Keratinocyte (primary cell): ENCODE measurements around the gene DCAF8L1. TPM values are rescaled to one million over a fixed set of nuclear protein-coding genes. Genes with fewer than 3 reads are reported as not detected.

Experiments used
- DNase-seq: peaks from one replicate; pipeline ENCODE4 v3.0.0-alpha.2; 2011; ENCODE audit warnings: low read depth, missing footprints, low spot score
- FAIRE-seq: peaks from 2 replicates; lab custom pipeline; 2011; peaks lifted over from hg19 to GRCh38; lab: Jason Lieb, UNC
- H2AFZ ChIP-seq: 2 replicates; pipeline ENCODE4 v1.6.0; 2012; ENCODE audit warnings: low read length, control low read depth, inconsistent platforms; ENCODE audit not compliant: control insufficient read depth
- H3K27ac ChIP-seq: 2 replicates; pipeline ENCODE4 v1.5.1; 2011; ENCODE audit warnings: low read length; ENCODE audit not compliant: control insufficient read depth, insufficient read depth
- H3K27me3 ChIP-seq: 3 replicates; pipeline ENCODE4 v1.6.0; 2011; ENCODE audit warnings: low read length; ENCODE audit not compliant: control insufficient read depth, insufficient read depth; ENCODE audit errors: extremely low read depth
- H3K36me3 ChIP-seq, 2 experiments: 2 replicates in 1 of 2; 3 replicates in 1 of 2; pipeline ENCODE4 v1.5.1; 2011; ENCODE audit warnings: low read length in 2 of 2, mild to moderate bottlenecking in 1 of 2; ENCODE audit not compliant: control insufficient read depth in 2 of 2, insufficient read depth in 2 of 2; ENCODE audit errors: extremely low read depth in 1 of 2
- H3K4me1 ChIP-seq: 3 replicates; pipeline ENCODE4 v1.5.1; 2011; ENCODE audit warnings: low read length; ENCODE audit not compliant: control insufficient read depth, insufficient read depth; ENCODE audit errors: extremely low read depth
- H3K4me2 ChIP-seq: 3 replicates; pipeline ENCODE4 v1.6.0; 2011; ENCODE audit warnings: low read depth, low read length; ENCODE audit not compliant: control insufficient read depth, insufficient read depth; ENCODE audit errors: extremely low read depth
- H3K4me3 ChIP-seq, 3 experiments: fragments of 200-600 bp in 1 of 3; sonication (generic) in 1 of 3; 2 replicates in 2 of 3; 3 replicates in 1 of 3; pipeline ENCODE4 v1.5.1; 2011 to 2016; ENCODE audit warnings: low read length in 3 of 3, mild to moderate bottlenecking in 3 of 3, control low read depth in 2 of 3, inconsistent platforms in 1 of 3, low read depth in 1 of 3, mixed read lengths in 1 of 3, mixed run types in 1 of 3, moderate library complexity in 1 of 3; ENCODE audit not compliant: control insufficient read depth in 2 of 3, insufficient read depth in 2 of 3; ENCODE audit errors: extremely low read depth in 1 of 3
- H3K79me2 ChIP-seq: 2 replicates; pipeline ENCODE4 v1.6.0; 2012; ENCODE audit warnings: low read length; ENCODE audit not compliant: control insufficient read depth, insufficient read depth
- H3K9ac ChIP-seq: 3 replicates; pipeline ENCODE4 v1.6.0; 2011; ENCODE audit warnings: low read length; ENCODE audit not compliant: control insufficient read depth, insufficient read depth; ENCODE audit errors: extremely low read depth
- H3K9me1 ChIP-seq: 3 replicates; pipeline ENCODE4 v1.6.0; 2011; ENCODE audit warnings: low read length; ENCODE audit not compliant: control insufficient read depth, insufficient read depth; ENCODE audit errors: extremely low read depth
- H3K9me3 ChIP-seq: 2 replicates; pipeline ENCODE4 v1.5.1; 2012; ENCODE audit warnings: low read depth, low read length; ENCODE audit not compliant: control insufficient read depth
- H4K20me1 ChIP-seq: 3 replicates; pipeline ENCODE4 v1.6.0; 2011; ENCODE audit warnings: low read length; ENCODE audit not compliant: control insufficient read depth, insufficient read depth; ENCODE audit errors: extremely low read depth
- EZH2 ChIP-seq: IDR thresholded peaks from one replicate; pipeline ENCODE4 v1.6.1; 2012; ENCODE audit warnings: inconsistent platforms, mild to moderate bottlenecking, low read length, moderate library complexity
- dilution Hi-C: fragments of 300-500 bp; cut with MboI; formaldehyde crosslinking; loops from one replicate; pipeline ENCODE4 v1.7.0; 2020; ENCODE audit warnings: low sequenced_read_pairs; ENCODE audit not compliant: extremely low pct_ligation_motif_present
- polyA plus RNA-seq, 5 experiments: library from polyadenylated mRNA; depleted of rRNA in 3 of 5; stranded (reverse) in 3 of 5; stranded (forward) in 1 of 5; unstranded in 1 of 5; fragments of >200 nt; gene quantifications; 1 replicate in 1 of 5; 2 replicates in 3 of 5; 3 replicates in 1 of 5; pipeline versions ENCODE4 v1.2.1 to v1.2.3, GENCODE V29; 2011 to 2012; ENCODE audit warnings: missing spikeins in 2 of 5, low read depth in 1 of 5, low replicate concordance in 1 of 5
- TF ChIP-seq, protein P1 (sequence below), 3 experiments: IDR thresholded peaks in 1 of 3; conservative IDR thresholded peaks in 1 of 3; optimal IDR thresholded peaks in 1 of 3; 2 replicates in 2 of 3; 3 replicates in 1 of 3; pipeline versions ENCODE3 to v1.5.1; 2011; ENCODE audit warnings: low read length in 3 of 3, mild to moderate bottlenecking in 3 of 3, moderate library complexity in 2 of 3, control low read depth in 1 of 3, inconsistent platforms in 1 of 3; ENCODE audit not compliant: insufficient read depth in 2 of 3; ENCODE audit errors: extremely low read depth in 1 of 3

Gene DCAF8L1
- polyA plus RNA-seq, 1 donor (not counting 4 experiments of a cell fraction or from before 2014, with no cell fraction given), result not detected

DNA sequence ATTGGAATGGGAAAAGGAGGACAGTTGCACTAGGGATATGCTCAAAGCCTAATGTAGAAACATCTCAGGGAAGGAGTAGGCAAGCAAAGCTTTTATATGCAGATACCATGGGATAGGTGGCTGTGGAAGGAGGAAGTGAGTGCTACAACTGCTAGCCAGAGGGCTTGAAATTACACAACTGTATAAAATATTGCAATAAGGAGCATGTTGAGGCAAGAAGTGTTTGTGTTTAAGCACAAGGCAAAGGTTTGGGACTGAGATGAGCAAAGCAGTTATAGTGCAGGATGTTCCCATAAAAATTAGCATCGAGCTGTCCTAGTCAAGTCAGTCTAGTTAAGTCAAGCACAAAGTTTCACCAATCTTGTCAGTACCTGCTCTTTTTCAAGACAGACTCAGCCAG, 35.6 kb upstream of the DCAF8L1 start:
- Histone ChIP-seq H2AFZ (peak overlapping the region; percentile 27), H3K27me3 (no peaks in the 10 kb centered on the region), H3K9ac (no peak overlapping the region), H3K27ac (peak overlapping the region; percentile 10), H3K79me2 (no peaks in the 10 kb centered on the region), H4K20me1 (no peaks in the 10 kb centered on the region), H3K9me3 (no peaks in the 10 kb centered on the region), H3K9me1 (no peaks in the 10 kb centered on the region), H3K36me3 (no peaks in the 10 kb centered on the region), H3K4me1 (peaks cover 15% of the 10 kb centered on the region), H3K4me3 (no peak overlapping the region), H3K4me2 (peak overlapping the region; percentile 35)
- TF ChIP-seq, protein P1, sequence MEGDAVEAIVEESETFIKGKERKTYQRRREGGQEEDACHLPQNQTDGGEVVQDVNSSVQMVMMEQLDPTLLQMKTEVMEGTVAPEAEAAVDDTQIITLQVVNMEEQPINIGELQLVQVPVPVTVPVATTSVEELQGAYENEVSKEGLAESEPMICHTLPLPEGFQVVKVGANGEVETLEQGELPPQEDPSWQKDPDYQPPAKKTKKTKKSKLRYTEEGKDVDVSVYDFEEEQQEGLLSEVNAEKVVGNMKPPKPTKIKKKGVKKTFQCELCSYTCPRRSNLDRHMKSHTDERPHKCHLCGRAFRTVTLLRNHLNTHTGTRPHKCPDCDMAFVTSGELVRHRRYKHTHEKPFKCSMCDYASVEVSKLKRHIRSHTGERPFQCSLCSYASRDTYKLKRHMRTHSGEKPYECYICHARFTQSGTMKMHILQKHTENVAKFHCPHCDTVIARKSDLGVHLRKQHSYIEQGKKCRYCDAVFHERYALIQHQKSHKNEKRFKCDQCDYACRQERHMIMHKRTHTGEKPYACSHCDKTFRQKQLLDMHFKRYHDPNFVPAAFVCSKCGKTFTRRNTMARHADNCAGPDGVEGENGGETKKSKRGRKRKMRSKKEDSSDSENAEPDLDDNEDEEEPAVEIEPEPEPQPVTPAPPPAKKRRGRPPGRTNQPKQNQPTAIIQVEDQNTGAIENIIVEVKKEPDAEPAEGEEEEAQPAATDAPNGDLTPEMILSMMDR (optimal IDR thresholded peaks at IDR 0.05 in 1 of 3, IDR thresholded peaks at IDR 0.05 in 1 of 3, conservative IDR thresholded peaks at IDR 0.05 in 1 of 3; ENCODE audit: extremely low read depth in 1 of 3, insufficient read depth in 2 of 3, low read length in 3 of 3), result no peak
- no peak for TF ChIP-seq EZH2
- no peak for DNase-seq
- peak; percentile 52 for FAIRE-seq
- dilution Hi-C loops, result no loop called here

DNA sequence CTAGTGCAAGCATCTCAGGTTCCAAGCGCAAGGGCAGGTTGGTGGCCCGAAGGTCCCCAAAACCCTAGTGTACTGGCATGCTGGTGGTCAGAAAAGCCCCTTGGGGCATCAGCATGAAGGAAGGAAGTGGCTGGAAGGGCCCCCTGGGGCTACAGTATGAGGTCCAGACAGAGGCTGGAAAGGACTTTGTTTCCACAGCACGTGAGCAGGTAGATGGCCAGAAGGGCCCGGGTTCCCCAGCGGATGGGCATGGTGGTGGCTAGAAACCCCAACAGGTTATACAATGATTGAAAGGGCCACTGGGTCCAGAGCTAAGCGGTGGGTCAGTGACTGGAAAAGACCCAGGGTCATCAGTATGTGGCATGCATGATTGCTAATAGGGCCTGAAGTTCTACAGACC, 34.7 kb upstream of the DCAF8L1 start:
- no peaks in the 10 kb centered on the region for H3K79me2 ChIP-seq
- FAIRE-seq (no peak), DNase-seq (no peak)
- H3K9me3 ChIP-seq, result no peaks in the 10 kb centered on the region
- H3K9ac ChIP-seq, result no peak overlapping the region
- no peak overlapping the region for H3K4me3 ChIP-seq
- no peaks in the 10 kb centered on the region for H4K20me1 ChIP-seq
- TF ChIP-seq, protein P1 (optimal IDR thresholded peaks at IDR 0.05 in 1 of 3, IDR thresholded peaks at IDR 0.05 in 1 of 3, conservative IDR thresholded peaks at IDR 0.05 in 1 of 3; ENCODE audit: extremely low read depth in 1 of 3, insufficient read depth in 2 of 3, low read length in 3 of 3), result no peak
- no peak for TF ChIP-seq EZH2
- H3K27ac ChIP-seq, result no peak overlapping the region
- H3K27me3 ChIP-seq, result no peaks in the 10 kb centered on the region
- H3K9me1 ChIP-seq, result no peaks in the 10 kb centered on the region
- dilution Hi-C loops, result no loop called here
- no peak overlapping the region for H2AFZ ChIP-seq
- peaks cover 15% of the 10 kb centered on the region for H3K4me1 ChIP-seq
- no peaks in the 10 kb centered on the region for H3K36me3 ChIP-seq
- H3K4me2 ChIP-seq, result no peak overlapping the region
